ENCODE measurements around the gene NR6A1. TPM values are rescaled to one million over a fixed set of nuclear protein-coding genes. Genes with fewer than 3 reads are reported as not detected.

The NR6A1 gene
- total RNA-seq, 1 donor from 2014 or later = 302 TPM

- H3K27ac ChIP-seq = no peak overlapping the region
- H3K9ac ChIP-seq = no peak overlapping the region
- Mint-ChIP-seq H3K4me1 (peaks cover 48% of the 10 kb centered on the region), H3K9me3 (no peaks in the 10 kb centered on the region), H3K27me3 (ENCODE audit: insufficient read depth, low read depth) (peaks cover 3% of the 10 kb centered on the region), H3K36me3 (no peaks in the 10 kb centered on the region), H3K4me3 (no peak overlapping the region), H3K27ac (peak overlapping the region; percentile 93)
- peaks cover 24% of the 10 kb centered on the region for H3F3A ChIP-seq (ENCODE audit: low read depth)
- no peaks in the 10 kb centered on the region for H3K79me2 ChIP-seq (ENCODE audit: low read depth)
- no peak overlapping the region for H3K4me3 ChIP-seq
- DNase-seq (ENCODE audit: low spot score) = no peak
- H3K4me2 ChIP-seq = no peak overlapping the region
- no peaks in the 10 kb centered on the region for H3K36me3 ChIP-seq
- no peak overlapping the region for H2AFZ ChIP-seq (replicated peaks)
- no peak for TF ChIP-seq CTCF (IDR thresholded peaks at IDR 0.05)
- no peak for TF ChIP-seq EZH2 (IDR thresholded peaks at IDR 0.05)
- no peak for TF ChIP-seq EZH2phosphoT487 (IDR thresholded peaks at IDR 0.05)
- no peaks in the 10 kb centered on the region for H3K27me3 ChIP-seq
- no peaks in the 10 kb centered on the region for H3K9me3 ChIP-seq (ENCODE audit: low read depth)
- peaks cover 29% of the 10 kb centered on the region for H3K4me1 ChIP-seq
- H4K20me1 ChIP-seq (ENCODE audit: low read depth) = no peaks in the 10 kb centered on the region
These were observed 38.1 kb upstream of the NR6A1 start for GRCh38 chr9:124809211-124809610.

GRCh38 chr9:124808246-124808956, 37.3 kb upstream of the NR6A1 start:
- H3K36me3 Mint-ChIP-seq = no peaks in the 10 kb centered on the region
- no peaks in the 10 kb centered on the region for H3K36me3 ChIP-seq
- peaks cover 22% of the 10 kb centered on the region for H3K4me1 ChIP-seq
- no peaks in the 10 kb centered on the region for H3K27me3 ChIP-seq
- no peak for DNase-seq (ENCODE audit: low spot score)
- no peak overlapping the region for H2AFZ ChIP-seq (replicated peaks)
- no peak overlapping the region for H3K9ac ChIP-seq
- H3K27me3 Mint-ChIP-seq (ENCODE audit: insufficient read depth, low read depth) = peaks cover 3% of the 10 kb centered on the region
- no peak overlapping the region for H3K4me3 Mint-ChIP-seq
- no peak overlapping the region for H3K4me2 ChIP-seq
- TF ChIP-seq EZH2 (IDR thresholded peaks at IDR 0.05) = no peak
- no peak for TF ChIP-seq EZH2phosphoT487 (IDR thresholded peaks at IDR 0.05)
- no peak for TF ChIP-seq CTCF (IDR thresholded peaks at IDR 0.05)
- no peaks in the 10 kb centered on the region for H3K9me3 ChIP-seq (ENCODE audit: low read depth)
- no peaks in the 10 kb centered on the region for H3K9me3 Mint-ChIP-seq
- peaks cover 42% of the 10 kb centered on the region for H3K4me1 Mint-ChIP-seq
- H3K4me3 ChIP-seq = no peak overlapping the region
- peaks cover 17% of the 10 kb centered on the region for H3F3A ChIP-seq (ENCODE audit: low read depth)
- H3K79me2 ChIP-seq (ENCODE audit: low read depth) = no peaks in the 10 kb centered on the region
- no peak overlapping the region for H3K27ac ChIP-seq
- peak overlapping the region; percentile 54 for H3K27ac Mint-ChIP-seq
- H4K20me1 ChIP-seq (ENCODE audit: low read depth) = no peaks in the 10 kb centered on the region

- H3K4me1 Mint-ChIP-seq = peaks cover 15% of the 10 kb centered on the region
These were observed 34.1 kb upstream of the NR6A1 start for GRCh38 chr9:124805186-124805585.

More at GRCh38 chr9:124805186-124805585, 34.1 kb upstream of the NR6A1 start:
- Histone ChIP-seq H3K79me2 (ENCODE audit: low read depth) (no peaks in the 10 kb centered on the region), H3K9me3 (ENCODE audit: low read depth) (no peaks in the 10 kb centered on the region), H3F3A (ENCODE audit: low read depth) (no peaks in the 10 kb centered on the region), H2AFZ (replicated peaks) (no peak overlapping the region), H3K36me3 (no peaks in the 10 kb centered on the region), H3K4me2 (no peak overlapping the region), H3K27ac (no peak overlapping the region), H3K9ac (no peak overlapping the region), H4K20me1 (ENCODE audit: low read depth) (no peaks in the 10 kb centered on the region), H3K4me1 (no peaks in the 10 kb centered on the region), H3K27me3 (no peaks in the 10 kb centered on the region), H3K4me3 (no peak overlapping the region)
- DNase-seq (ENCODE audit: low spot score) = no peak
- no peak overlapping the region for H3K4me3 Mint-ChIP-seq
- H3K27me3 Mint-ChIP-seq (ENCODE audit: insufficient read depth, low read depth) = peaks cover 14% of the 10 kb centered on the region
- no peaks in the 10 kb centered on the region for H3K9me3 Mint-ChIP-seq
- no peaks in the 10 kb centered on the region for H3K36me3 Mint-ChIP-seq
- TF ChIP-seq CTCF (IDR thresholded peaks at IDR 0.05) (no peak), EZH2 (IDR thresholded peaks at IDR 0.05) (no peak), EZH2phosphoT487 (IDR thresholded peaks at IDR 0.05) (no peak)
- no peak overlapping the region for H3K27ac Mint-ChIP-seq

Measured in neural progenitor cell (in vitro differentiated cells).